ENCODE data around the gene REV1.

Gene REV1

GRCh38 chr2:99420751-99421299, 69.0 kb downstream of the REV1 start:
- no peak for TF ChIP-seq CTCF (IDR thresholded peaks at IDR 0.05; ENCODE audit: low read depth, low read length, missing control alignments)
- no peak for DNase-seq (ENCODE audit: low read depth)
- H3K4me3 ChIP-seq (ENCODE audit: low read depth, low read length) = no peak overlapping the region

GRCh38 chr2:99420031-99420430, 69.8 kb downstream of the REV1 start:
- no peak for DNase-seq (ENCODE audit: low read depth)
- no peak overlapping the region for H3K4me3 ChIP-seq (ENCODE audit: low read depth, low read length)
- TF ChIP-seq CTCF (IDR thresholded peaks at IDR 0.05; ENCODE audit: low read depth, low read length, missing control alignments) = no peak

GRCh38 chr2:99417396-99417795, 72.4 kb downstream of the REV1 start:
- no peak for DNase-seq (ENCODE audit: low read depth)
- no peak overlapping the region for H3K4me3 ChIP-seq (ENCODE audit: low read depth, low read length)
- TF ChIP-seq CTCF (IDR thresholded peaks at IDR 0.05; ENCODE audit: low read depth, low read length, missing control alignments) = no peak

DNA sequence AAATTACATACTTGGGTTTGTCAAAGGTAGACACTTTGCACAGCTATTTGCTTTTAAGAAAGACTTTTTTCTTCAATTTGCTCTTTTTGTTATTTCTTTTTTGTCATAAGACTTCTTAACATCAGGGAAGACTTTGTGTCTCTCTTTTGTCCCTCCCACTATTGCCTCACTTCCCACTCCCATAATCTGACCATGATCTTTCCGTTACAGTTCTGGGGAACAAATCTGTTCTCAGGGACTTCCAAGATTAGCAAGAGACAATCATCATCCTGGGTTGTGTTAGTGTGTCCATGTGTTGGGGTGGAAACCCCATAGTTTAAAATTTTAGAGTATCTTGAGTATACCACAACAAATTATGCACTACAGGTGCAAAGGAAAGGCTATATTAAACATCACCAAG, 75.3 kb downstream of the REV1 start:
- H3K4me3 ChIP-seq (ENCODE audit: low read depth, low read length) = no peak overlapping the region
- TF ChIP-seq CTCF (IDR thresholded peaks at IDR 0.05; ENCODE audit: low read depth, low read length, missing control alignments) = no peak
- no peak for DNase-seq (ENCODE audit: low read depth)

DNA sequence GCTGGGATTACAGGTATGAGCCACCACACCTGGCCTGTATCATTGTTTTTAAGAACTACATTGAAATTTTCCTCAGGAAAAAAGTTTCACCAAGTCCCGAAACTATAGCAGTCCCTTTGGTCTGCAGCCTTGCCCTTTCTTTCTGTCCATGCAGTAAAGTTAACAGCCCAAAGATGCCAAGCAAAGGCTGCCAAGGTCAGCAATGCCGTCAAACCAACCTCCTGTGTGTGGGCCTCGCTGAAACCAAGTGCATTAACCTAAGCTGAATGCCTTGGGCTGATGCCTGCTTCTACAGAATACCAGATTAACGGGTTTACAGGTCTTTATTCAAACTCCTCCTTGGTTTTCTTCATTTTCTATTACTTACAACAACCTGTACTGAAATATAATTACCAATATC, 79.5 kb downstream of the REV1 start:
- no peak for TF ChIP-seq CTCF (IDR thresholded peaks at IDR 0.05; ENCODE audit: low read depth, low read length, missing control alignments)
- DNase-seq (ENCODE audit: low read depth) = no peak
- no peak overlapping the region for H3K4me3 ChIP-seq (ENCODE audit: low read depth, low read length)

- TF ChIP-seq CTCF (IDR thresholded peaks at IDR 0.05; ENCODE audit: low read depth, low read length, missing control alignments) = no peak
- no peak overlapping the region for H3K4me3 ChIP-seq (ENCODE audit: low read depth, low read length)
- no peak for DNase-seq (ENCODE audit: low read depth)
Observed at GRCh38 chr2:99406137-99406536, 83.7 kb downstream of the REV1 start.
